HG03558 (cell line): Measurements from ENCODE around the gene ATP6V1F.

ENCODE experiments used
- ATAC-seq: cut with Tn5 transposase; IDR thresholded peaks from one replicate; pipeline ENCODE4 v1.9.1; 2021; ENCODE audit warnings: moderate number of reproducible peaks; ENCODE audit not compliant: unreplicated experiment; ENCODE audit errors: extremely low read depth

The ATP6V1F gene

GRCh38 chr7:128867241-128867640, 4.6 kb downstream of the ATP6V1F start:
- no peak for ATAC-seq

- ATAC-seq, result no peak
Measured at GRCh38 chr7:128867842-128868623, 5.4 kb downstream of the ATP6V1F start.

- ATAC-seq, result no peak
Measured at GRCh38 chr7:128868624-128869137, 6.0 kb downstream of the ATP6V1F start.

- ATAC-seq, result no peak
Measured at GRCh38 chr7:128869138-128869943, 6.7 kb downstream of the ATP6V1F start.

- no peak for ATAC-seq
Measured at GRCh38 chr7:128869944-128870285, 7.3 kb downstream of the ATP6V1F start.

GRCh38 chr7:128871050-128871449, 8.4 kb downstream of the ATP6V1F start:
- ATAC-seq, result no peak

GRCh38 chr7:128872394-128872824, 9.8 kb downstream of the ATP6V1F start:
- ATAC-seq, result no peak

- no peak for ATAC-seq
Measured at GRCh38 chr7:128873234-128873633, 10.6 kb downstream of the ATP6V1F start.

- ATAC-seq, result no peak
Measured at GRCh38 chr7:128874140-128875031, 11.7 kb downstream of the ATP6V1F start.

GRCh38 chr7:128875523-128875948, 12.9 kb downstream of the ATP6V1F start:
- ATAC-seq, result no peak

- no peak for ATAC-seq
Measured at GRCh38 chr7:128876127-128876526, 13.5 kb downstream of the ATP6V1F start.

- ATAC-seq, result no peak
Measured at GRCh38 chr7:128876586-128876977, 13.9 kb downstream of the ATP6V1F start.

GRCh38 chr7:128876978-128877755, 14.5 kb downstream of the ATP6V1F start:
- no peak for ATAC-seq

GRCh38 chr7:128877756-128878120, 15.1 kb downstream of the ATP6V1F start:
- ATAC-seq, result no peak

- no peak for ATAC-seq
Measured at GRCh38 chr7:128878226-128879105, 15.8 kb downstream of the ATP6V1F start.

GRCh38 chr7:128879461-128879938, 16.8 kb downstream of the ATP6V1F start:
- no peak for ATAC-seq

GRCh38 chr7:128879939-128880746, 17.5 kb downstream of the ATP6V1F start:
- no peak for ATAC-seq
